ENCODE measurements around the gene NEK9.

DNA sequence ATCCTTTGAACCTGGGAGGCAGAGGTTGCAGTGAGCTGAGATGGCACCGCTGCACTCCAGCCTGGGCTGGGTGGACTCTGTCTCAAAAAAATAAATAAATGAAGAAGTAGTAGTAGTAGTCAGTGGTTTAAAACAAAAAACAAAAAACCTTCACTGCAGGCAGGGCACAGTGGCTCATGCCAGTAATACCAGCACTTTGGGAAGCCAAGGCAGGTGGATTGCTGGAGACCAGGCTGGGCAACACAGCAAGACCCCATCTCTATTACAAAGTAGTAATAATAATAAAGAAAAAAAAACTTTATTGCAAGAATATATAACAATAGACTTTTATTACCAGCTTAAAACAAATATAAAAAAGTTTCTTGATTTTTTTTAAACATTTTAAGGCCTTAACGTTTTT is 13.8 kb upstream of the NEK9 start:
- TF ChIP-seq, protein P1, sequence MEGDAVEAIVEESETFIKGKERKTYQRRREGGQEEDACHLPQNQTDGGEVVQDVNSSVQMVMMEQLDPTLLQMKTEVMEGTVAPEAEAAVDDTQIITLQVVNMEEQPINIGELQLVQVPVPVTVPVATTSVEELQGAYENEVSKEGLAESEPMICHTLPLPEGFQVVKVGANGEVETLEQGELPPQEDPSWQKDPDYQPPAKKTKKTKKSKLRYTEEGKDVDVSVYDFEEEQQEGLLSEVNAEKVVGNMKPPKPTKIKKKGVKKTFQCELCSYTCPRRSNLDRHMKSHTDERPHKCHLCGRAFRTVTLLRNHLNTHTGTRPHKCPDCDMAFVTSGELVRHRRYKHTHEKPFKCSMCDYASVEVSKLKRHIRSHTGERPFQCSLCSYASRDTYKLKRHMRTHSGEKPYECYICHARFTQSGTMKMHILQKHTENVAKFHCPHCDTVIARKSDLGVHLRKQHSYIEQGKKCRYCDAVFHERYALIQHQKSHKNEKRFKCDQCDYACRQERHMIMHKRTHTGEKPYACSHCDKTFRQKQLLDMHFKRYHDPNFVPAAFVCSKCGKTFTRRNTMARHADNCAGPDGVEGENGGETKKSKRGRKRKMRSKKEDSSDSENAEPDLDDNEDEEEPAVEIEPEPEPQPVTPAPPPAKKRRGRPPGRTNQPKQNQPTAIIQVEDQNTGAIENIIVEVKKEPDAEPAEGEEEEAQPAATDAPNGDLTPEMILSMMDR (IDR thresholded peaks at IDR 0.05), result no peak
- TF ChIP-seq ZFX (IDR thresholded peaks at IDR 0.05; ENCODE audit: borderline replicate concordance), result no peak

All from 22Rv1 (cell line).